Fibroblast of villous mesenchyme (primary cell): ENCODE data around the gene C3orf70. TPM values are rescaled to one million over a fixed set of nuclear protein-coding genes. Genes with fewer than 3 reads are reported as not detected.

Experiments
- DNase-seq: peaks from one replicate; pipeline ENCODE4 v3.0.0-alpha.2; 2010; ENCODE audit warnings: low read depth
- H3K4me3 ChIP-seq: 2 replicates; pipeline ENCODE4 v1.5.1; 2011; ENCODE audit warnings: low read depth, mild to moderate bottlenecking, low read length
- total RNA-seq: library from RNA; depleted of rRNA; stranded (reverse); fragments of >200 nt; gene quantifications from 2 replicates; pipeline ENCODE4 v1.2.3, GENCODE V29; 2012
- TF ChIP-seq, protein P1 (sequence below): IDR thresholded peaks from 2 replicates; pipeline ENCODE4 v1.5.1; 2012; ENCODE audit warnings: low read depth, mild to moderate bottlenecking, low read length; ENCODE audit not compliant: insufficient read depth

Gene C3orf70
- total RNA-seq, 1 donor: 2.2 TPM

DNA sequence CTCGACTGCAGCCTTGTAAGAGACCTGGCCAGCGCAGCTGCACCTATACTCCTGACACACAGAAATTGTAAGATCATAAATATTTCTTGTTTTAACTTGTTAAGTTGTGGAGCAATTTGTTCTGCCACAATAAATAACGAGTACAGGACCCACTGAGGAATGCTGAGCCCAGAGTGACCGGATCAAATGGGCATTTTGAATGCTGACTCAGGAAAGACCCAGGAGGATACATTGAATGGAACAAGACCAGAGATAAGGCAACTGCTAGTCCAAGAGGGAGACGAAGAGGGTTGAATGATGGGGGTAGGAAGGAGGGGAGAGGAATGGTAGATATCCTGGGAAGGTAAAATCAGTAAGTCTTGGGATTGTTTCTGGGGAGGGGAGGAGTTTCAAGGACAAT lies 8.9 kb upstream of the C3orf70 start:
- no peak for DNase-seq
- no peak overlapping the region for H3K4me3 ChIP-seq
- TF ChIP-seq, protein P1, sequence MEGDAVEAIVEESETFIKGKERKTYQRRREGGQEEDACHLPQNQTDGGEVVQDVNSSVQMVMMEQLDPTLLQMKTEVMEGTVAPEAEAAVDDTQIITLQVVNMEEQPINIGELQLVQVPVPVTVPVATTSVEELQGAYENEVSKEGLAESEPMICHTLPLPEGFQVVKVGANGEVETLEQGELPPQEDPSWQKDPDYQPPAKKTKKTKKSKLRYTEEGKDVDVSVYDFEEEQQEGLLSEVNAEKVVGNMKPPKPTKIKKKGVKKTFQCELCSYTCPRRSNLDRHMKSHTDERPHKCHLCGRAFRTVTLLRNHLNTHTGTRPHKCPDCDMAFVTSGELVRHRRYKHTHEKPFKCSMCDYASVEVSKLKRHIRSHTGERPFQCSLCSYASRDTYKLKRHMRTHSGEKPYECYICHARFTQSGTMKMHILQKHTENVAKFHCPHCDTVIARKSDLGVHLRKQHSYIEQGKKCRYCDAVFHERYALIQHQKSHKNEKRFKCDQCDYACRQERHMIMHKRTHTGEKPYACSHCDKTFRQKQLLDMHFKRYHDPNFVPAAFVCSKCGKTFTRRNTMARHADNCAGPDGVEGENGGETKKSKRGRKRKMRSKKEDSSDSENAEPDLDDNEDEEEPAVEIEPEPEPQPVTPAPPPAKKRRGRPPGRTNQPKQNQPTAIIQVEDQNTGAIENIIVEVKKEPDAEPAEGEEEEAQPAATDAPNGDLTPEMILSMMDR: no peak

GRCh38 chr3:185157347-185157746 lies 4.5 kb upstream of the C3orf70 start:
- TF ChIP-seq, protein P1: no peak
- DNase-seq: no peak
- no peak overlapping the region for H3K4me3 ChIP-seq

DNA sequence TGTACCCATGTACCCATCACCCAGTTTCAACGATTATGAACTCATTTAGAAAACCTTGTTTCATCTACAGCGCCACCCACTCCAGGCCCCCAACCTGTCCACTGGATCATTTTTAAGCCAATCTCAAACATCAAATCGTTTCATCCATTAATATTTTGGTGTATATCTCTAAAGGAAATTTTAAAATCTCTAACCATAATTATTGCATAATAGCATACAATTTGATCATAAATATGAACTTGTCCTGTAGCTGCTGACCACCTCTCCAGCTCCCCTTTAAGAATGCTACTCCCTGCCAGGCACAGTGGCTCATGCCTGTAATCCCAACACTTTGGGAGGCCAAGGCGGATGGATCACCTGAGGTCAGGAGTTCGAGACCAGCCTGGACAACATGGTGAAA lies 2.8 kb upstream of the C3orf70 start:
- TF ChIP-seq, protein P1: no peak
- no peak overlapping the region for H3K4me3 ChIP-seq
- no peak for DNase-seq

GRCh38 chr3:185153861-185154629 lies 1.2 kb upstream of the C3orf70 start:
- no peak overlapping the region for H3K4me3 ChIP-seq
- TF ChIP-seq, protein P1: no peak
- DNase-seq: no peak

GRCh38 chr3:185153171-185153771 lies 411 bp upstream of the C3orf70 start:
- TF ChIP-seq, protein P1: no peak
- peak overlapping the region; percentile 56 for H3K4me3 ChIP-seq

DNA sequence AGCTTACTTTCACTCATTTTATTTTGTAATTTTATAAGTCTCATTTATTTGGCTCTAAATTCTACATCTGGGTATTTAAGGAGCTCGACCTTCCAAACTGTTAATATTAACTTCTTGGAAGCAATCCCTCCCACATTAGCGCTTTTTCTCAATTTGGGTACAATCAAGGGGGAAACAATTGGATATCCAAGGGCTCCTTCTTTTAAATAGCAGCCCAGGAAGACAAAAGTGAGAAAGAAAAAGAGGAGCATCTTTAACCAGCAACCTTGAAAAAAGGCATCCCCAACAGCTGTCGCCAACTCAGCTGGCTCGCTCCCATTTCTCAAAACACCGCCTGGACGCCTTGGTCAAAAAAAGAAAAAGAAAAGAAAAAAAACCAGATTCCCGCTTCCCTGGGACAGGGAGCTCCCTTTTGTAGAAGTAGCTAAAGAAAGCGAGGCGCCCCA lies 873 bp downstream of the C3orf70 start:
- DNase-seq: peak; percentile 23
- peak overlapping the region; percentile 62 for H3K4me3 ChIP-seq
- TF ChIP-seq, protein P1: no peak

More at GRCh38 chr3:185153171-185153771, 411 bp upstream of the C3orf70 start:
- DNase-seq: no peak
